ENCODE measurements around the gene TBC1D22A.
A peak's percentile ranks its signal among the peaks of the same experiment; 100 is the strongest.

Gene TBC1D22A

GRCh38 chr22:46736705-46737104, 25.7 kb upstream of the TBC1D22A start:
- H3K4me3 ChIP-seq (ENCODE audit: low read depth, low read length), result peak overlapping the region; percentile 69
- no peak for TF ChIP-seq CTCF (IDR thresholded peaks at IDR 0.05; ENCODE audit: insufficient read depth, low read length, missing control alignments)
- CTCF ChIA-PET, result interaction anchor here (1.0 kb wide), 1 partner anchor 174 kb away, joined by 3 read pairs; no protein-coding TSS in a partner anchor
- POLR2A ChIA-PET, result no interaction called here
- no peak for DNase-seq (ENCODE audit: low read depth, low spot score)

- POLR2A ChIA-PET, result no interaction called here
- no peak for TF ChIP-seq CTCF (IDR thresholded peaks at IDR 0.05; ENCODE audit: insufficient read depth, low read length, missing control alignments)
- CTCF ChIA-PET, result interaction anchor here (1.0 kb wide), 1 partner anchor 174 kb away, joined by 3 read pairs; no protein-coding TSS in a partner anchor
- no peak for DNase-seq (ENCODE audit: low read depth, low spot score)
- H3K4me3 ChIP-seq (ENCODE audit: low read depth, low read length), result peak overlapping the region; percentile 69
Observed at GRCh38 chr22:46737105-46737975, 25.1 kb upstream of the TBC1D22A start.

- DNase-seq (ENCODE audit: low read depth, low spot score), result no peak
- H3K4me3 ChIP-seq (ENCODE audit: low read depth, low read length), result peak within 1 kb of the TSS; percentile 69
- POLR2A ChIA-PET, result interaction anchor here (1.2 kb wide), 1 partner anchor 25 kb away, joined by 8 read pairs; the partner anchor contains the start of gene TBC1D22A
- TF ChIP-seq CTCF (IDR thresholded peaks at IDR 0.05; ENCODE audit: insufficient read depth, low read length, missing control alignments), result no peak
- CTCF ChIA-PET, result interaction anchor here (0.9 to 1.8 kb wide), 3 partner anchors 13 to 20 kb away, joined by 3 to 7 read pairs (median 4); no protein-coding TSS in a partner anchor
Observed at GRCh38 chr22:46737976-46738646, 24.3 kb upstream of the TBC1D22A start, which contains the start of gene CERK. Gene CERK, minus strand, starts transcription at chr22:46738252. Its CDS starts 104 bp downstream, at chr22:46738148.

GRCh38 chr22:46738647-46739093, 23.8 kb upstream of the TBC1D22A start:
- CTCF ChIA-PET, result interaction anchor here (0.9 to 2.1 kb wide), 5 partner anchors 12 to 24 kb away, joined by 3 to 7 read pairs (median 4); partner anchors contain the start of gene TBC1D22A
- TF ChIP-seq CTCF (IDR thresholded peaks at IDR 0.05; ENCODE audit: insufficient read depth, low read length, missing control alignments), result no peak
- POLR2A ChIA-PET, result interaction anchor here (1.2 kb wide), 1 partner anchor 24 kb away, joined by 8 read pairs; the partner anchor contains the start of gene TBC1D22A

GRCh38 chr22:46739094-46739870, 23.2 kb upstream of the TBC1D22A start:
- ChIA-PET CTCF (interaction anchor here (0.9 to 2.1 kb wide), 5 partner anchors 12 to 23 kb away, joined by 3 to 7 read pairs (median 4); partner anchors contain the start of gene TBC1D22A), POLR2A (interaction anchor here (0.7 to 1.2 kb wide), 2 partner anchors 19 to 23 kb away, joined by 3 to 8 read pairs; partner anchors contain the start of gene TBC1D22A)
- no peak for DNase-seq (ENCODE audit: low read depth, low spot score)
- peak overlapping the region; percentile 69 for H3K4me3 ChIP-seq (ENCODE audit: low read depth, low read length)
- TF ChIP-seq CTCF (IDR thresholded peaks at IDR 0.05; ENCODE audit: insufficient read depth, low read length, missing control alignments), result peak; percentile 48

More at GRCh38 chr22:46738647-46739093, 23.8 kb upstream of the TBC1D22A start:
- peak overlapping the region; percentile 69 for H3K4me3 ChIP-seq (ENCODE audit: low read depth, low read length)
- DNase-seq (ENCODE audit: low read depth, low spot score), result no peak
